Stomach (tissue), 4 donors: ENCODE results near the gene COL5A1.

ENCODE experiments used
- CTCF ChIP-seq, 7 experiments: fragments of 450-650 bp in 4 of 7; fragments of 200-600 bp in 3 of 7; sonication (generic) in 3 of 7; IDR thresholded peaks; one replicate each; pipeline ENCODE4 v1.5.1; 2016 to 2019; ENCODE audit warnings: antibody characterized with exemption in 7 of 7, control low read depth in 2 of 7, mild to moderate bottlenecking in 1 of 7
- EP300 ChIP-seq: sonication (generic); formaldehyde crosslinking; IDR thresholded peaks from one replicate; pipeline ENCODE4 v1.6.1; 2017; ENCODE audit warnings: antibody characterized with exemption
- POLR2A ChIP-seq, 4 donors: fragments of 450-650 bp; IDR thresholded peaks; one replicate each; pipeline ENCODE4 v1.6.1; 2016; ENCODE audit warnings: antibody characterized with exemption in 4 of 4, control low read depth in 2 of 4, mild to moderate bottlenecking in 1 of 4, moderate library complexity in 1 of 4
- POLR2AphosphoS5 ChIP-seq, 3 donors: sonication (generic); formaldehyde crosslinking; IDR thresholded peaks; one replicate each; pipeline ENCODE4 v1.6.1; 2016; ENCODE audit warnings: antibody characterized with exemption in 3 of 3

GRCh38 chr9:134594078-134594941, 47.3 kb upstream of the COL5A1 start:
- no peak for TF ChIP-seq CTCF (IDR thresholded peaks at IDR 0.05)
- no peak for TF ChIP-seq POLR2AphosphoS5 (IDR thresholded peaks at IDR 0.05)
- no peak for TF ChIP-seq POLR2A (IDR thresholded peaks at IDR 0.05)
- no peak for TF ChIP-seq EP300
